Fibroblast of skin of back (primary cell): ENCODE results near the gene NTM.

Experiments used
- DNase-seq: peaks from one replicate; pipeline ENCODE4 v3.0.0-alpha.2; 2013

The NTM gene

DNA sequence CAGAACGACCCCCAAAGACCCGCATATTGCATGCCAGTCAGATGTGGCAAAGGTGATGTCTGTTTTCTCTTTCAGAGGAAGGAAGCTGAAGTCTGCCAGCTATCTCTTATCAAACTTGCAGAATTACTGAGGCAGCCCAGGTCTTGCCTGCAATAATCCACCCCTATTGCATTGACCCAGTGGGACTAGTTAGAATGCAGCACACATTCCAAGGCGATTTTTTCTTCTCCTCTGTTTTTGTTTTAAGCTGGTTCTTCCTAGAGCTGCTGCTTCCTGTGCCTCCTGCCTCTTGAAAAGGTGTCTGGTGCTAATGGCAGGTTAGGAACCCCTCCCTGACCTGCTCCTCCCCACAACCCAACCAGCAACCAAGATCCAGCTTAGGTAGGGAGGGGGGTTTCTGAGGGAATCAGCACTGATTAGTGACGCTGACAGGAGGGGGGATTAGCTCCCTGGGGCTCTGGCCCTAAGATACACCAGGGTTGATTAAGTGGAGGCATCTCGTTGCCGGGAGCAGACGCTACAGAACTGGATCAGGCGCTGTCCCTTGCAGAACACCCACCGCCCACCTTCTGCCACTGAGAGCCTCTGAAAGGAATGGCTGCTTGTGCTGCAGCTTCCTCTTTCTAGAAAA is 2.8 kb downstream of the NTM start:
- DNase-seq = no peak

DNA sequence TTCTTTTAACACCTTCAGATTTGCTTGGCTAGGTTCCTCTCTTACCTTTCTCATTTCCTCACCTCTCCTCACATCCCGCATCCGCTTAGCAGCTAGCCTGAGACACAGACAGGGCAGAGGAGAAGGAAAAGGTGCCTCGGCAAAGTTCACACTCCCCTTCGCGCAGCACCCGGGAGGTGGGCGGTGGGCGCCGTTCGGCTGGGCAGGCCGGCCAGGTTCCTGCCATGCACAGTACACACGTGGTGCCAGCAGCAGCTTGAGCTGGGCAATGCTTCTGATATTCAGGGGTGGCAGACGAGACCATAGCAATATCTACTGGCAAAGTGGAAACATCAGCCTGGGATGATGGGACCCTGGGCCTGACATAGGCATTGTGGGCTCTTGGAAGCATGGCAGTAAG is 3.3 kb downstream of the NTM start:
- no peak for DNase-seq

DNA sequence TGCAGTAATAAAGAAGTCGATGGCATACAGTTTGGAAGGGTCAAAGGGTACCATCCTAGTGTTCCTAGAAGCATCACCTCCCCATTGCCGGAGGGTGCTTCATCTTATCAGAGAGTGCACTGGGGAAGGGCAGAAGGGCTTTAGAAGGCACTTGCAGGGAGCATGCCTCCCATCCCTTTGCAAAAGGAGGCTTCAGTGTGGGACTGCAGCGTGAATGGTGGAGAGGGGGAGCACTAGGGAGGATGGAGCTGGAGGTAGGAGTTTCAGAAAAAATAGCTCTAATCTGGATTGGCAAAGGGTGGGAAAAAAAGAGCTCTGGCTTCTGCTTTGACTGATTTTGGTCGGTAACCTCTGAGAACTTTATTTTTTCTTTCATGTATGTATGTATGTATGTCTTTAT is 5.0 kb downstream of the NTM start:
- no peak for DNase-seq

DNA sequence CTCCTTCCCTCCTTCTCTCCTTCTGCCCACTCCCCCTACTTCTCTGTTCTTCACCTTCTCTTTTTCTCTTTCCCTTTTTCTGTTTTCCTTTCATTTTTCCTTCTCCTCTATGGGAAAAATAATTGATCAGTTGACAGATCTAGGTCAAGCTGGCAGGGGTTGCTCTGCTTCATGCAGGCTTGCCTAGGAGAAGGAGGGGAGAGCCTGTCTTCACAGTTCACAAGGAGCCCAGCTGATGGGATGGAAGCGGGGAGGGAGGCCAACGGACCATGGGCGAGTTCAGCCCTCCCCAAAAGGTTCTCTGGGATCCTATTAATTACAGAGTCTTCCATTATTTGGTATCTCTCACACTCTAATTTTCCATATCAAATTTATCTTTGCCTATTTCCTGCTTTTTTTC is 5.5 kb downstream of the NTM start:
- no peak for DNase-seq

DNA sequence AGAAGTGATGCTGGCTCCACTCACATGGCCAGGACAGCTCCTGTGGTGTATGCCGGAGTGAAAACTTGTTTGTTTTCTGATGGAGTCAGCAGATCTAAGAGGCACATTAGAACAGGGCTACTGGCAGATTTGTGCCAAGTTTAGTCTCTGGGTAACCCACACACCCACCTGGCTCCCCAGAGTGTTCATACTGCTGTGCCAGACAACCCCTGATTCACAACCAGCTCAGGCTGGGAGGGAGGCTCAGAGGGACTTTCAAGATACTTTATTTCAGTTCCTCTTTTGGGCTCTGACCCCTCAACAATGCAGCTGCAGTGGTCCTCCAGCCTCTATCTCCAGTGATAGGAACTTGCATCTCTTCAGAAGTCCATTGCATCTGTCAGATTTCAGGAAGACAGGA is 8.5 kb downstream of the NTM start:
- no peak for DNase-seq

DNA sequence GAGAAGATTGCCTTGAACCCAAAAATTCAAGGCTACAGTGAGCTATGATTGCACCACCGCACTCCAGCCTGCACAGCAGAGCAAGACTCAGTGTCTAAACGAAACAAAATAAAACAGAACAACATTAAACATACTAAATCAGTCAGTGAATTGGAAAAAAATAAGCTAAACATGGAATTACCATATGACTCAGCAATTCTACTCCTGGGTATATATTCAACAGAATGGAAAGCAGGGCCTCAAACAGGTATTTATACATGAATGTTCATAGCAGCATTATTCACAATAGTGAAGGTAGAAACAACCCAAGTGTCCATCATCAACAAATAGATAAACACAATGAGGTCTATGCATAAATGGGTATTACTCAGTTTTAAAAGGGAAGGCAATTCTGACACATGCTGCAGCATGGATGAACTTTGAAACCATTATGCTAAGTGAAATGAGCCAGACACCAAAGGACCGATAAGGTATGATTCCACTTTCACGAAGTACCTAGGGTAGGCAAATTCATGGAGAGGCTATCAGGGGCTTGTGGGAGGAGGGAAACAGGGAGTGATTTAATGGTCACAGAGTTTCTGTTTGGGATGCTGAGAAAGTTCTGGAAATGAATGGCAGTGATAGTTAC is 15.5 kb downstream of the NTM start:
- no peak for DNase-seq

DNA sequence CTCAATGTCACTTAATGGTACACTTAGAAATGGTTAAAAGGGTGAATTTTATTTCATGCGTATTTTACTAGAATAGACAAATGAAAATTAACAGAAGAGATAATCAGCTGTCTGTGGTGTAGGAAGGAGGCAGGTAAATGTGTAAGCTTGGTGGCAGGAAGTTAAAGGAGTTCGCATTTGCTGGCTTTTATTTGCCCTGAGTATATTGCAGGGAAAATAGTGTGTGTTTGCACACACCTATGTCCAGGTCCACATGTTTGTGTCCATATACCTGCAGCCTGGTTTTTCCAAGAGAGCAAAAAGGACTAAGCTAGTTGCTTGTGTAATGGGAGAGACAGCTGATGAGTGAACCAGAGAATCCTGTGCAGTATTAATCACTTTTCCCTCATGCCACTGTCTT is 16.0 kb downstream of the NTM start:
- DNase-seq = no peak

DNA sequence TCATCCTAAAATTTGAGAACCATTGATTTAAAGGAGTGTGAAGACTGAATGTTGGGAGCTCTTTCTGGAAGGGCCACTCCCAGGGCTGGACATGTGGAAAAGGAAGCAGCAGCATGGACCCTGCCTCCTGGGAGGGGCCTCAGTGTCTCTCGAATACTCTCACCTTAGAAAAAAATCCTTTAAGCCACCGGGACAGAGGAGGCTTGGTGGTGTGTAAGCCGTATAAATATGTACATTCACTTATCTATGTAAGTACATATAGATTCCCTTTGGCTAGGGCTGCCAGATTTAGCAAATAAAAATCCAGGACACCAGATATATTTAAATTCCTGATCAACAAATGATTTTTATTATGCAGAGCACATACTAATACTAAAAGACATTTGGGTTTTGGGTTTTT is 17.6 kb downstream of the NTM start:
- no peak for DNase-seq

DNA sequence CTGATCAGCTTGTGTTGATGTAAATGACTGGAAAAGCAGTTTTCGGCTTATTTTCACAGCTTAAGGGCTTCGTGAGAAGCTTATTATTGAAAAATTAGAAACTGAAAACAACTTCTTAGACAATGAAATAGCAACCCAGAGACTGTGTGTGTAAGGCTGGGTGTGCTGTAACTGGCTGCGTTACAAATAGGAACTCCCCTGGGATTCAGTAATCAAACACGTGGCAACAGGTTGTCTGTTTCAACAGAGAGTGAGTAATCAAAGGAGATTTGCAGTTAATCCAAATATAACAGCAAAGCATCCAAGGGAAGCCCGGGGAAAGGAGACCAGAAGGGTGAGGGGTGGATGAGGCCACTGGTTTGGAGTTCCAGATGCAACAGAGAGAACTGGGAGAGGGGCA is 19.2 kb downstream of the NTM start:
- DNase-seq = peak; percentile 8

DNA sequence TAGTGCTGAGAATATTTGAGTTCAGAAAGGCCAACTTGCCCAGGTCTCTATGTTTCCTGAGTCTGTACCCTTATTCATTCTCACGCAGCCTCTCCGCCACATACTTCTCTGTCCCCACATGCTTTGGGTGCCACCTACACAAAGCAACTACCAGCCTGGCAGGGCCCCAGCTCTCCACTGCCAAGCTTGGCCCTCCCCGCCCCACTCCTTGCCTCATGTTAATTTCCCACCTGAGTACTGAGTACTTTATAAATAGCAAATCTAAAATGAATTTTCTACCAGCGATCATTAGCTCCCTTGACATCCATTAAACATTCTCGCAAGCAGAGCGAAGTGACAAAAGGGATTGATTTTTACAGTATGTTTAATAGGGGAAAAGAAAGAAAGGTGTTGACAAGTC is 20.8 kb downstream of the NTM start:
- DNase-seq = no peak

DNA sequence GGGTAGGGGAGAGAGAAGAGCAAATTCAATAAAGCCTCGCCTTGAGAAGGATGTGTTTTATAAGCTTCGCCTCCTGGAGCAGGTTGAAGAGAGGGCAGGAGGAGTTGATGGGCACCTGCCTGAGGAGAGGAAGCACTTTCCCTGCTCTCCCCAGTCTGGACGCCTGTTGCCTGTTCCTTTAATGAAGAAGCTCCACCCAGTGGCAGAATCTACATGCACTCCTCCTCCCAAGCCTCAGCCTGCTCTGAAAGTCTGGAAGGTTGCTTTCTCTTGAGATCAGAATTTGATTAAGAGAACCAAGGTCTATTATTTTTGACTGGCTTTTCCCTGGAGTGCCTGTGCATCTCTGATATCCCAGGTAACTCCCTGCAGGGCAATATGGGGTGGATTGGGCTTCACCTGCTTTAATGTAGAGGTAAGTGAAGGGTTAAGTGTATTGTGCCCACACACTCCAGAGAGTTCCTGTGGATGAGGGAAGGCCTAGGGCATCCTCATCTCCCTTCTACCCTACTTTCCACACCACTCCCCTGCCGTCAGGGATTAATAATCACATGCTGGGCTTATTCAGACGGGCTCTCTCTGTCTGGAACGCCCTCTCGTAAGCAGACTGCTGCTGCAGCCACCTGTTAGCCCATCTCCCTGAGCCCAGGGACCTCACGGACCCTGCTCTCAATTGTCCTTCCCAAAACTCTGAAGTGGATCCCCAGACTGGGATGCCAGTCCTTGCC is 22.3 kb downstream of the NTM start:
- peak; percentile 29 for DNase-seq

DNA sequence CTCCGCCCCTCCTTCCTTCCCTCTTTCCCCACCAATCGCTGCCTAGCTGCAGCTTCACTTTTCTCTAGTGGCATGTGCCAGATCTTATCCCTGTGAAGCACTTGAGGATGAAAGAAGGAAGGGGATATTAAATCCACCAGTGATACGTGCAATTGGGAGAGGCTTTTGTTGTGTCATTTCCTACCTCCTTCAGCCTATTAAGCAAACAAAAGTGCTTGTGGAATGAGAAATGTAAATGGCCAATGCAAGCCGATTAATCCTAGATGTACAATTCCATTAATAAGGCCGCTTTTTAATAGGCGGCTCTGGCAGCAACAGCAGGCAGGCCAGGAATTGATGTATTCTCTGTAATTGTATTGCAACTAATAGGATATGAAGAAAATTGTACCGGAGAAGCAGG is 23.3 kb downstream of the NTM start:
- DNase-seq = no peak

DNA sequence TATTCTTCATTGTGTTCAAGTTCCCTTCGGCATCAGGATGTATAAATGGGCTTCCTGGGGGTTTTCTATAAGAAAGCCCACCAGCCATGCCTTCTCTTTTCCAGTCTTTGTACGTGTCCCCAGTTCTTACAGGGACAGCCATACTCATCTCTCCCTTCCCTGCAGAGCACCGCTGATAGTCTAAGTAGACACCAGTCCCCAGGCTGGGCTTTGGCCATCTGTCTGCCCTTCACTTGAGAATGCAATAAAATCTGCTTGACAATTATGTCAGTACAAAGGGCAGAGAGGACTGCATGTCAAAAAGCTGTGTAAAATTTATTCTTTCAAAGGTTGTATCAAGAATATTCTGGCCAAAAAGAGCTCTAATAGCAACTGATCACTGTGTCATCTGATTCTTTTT is 27.3 kb downstream of the NTM start:
- no peak for DNase-seq

DNA sequence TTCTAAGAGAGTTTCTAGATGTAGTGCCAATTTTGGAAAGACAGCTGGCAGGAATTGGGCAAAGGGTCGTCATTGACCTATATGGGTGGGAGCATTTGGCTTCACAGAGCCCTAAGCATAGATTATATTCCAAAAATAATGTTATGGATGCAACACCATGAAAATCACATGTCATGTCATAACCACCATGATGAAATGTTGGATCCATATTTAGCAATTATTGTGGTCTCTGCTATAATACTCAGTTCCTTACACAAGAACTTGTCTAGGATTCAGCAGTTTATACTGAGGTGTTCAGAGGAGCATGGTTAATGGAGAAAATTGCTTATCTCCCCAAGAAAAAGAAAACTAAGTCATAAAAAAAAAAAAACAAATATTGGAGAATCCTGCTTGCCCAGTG is 31.6 kb downstream of the NTM start:
- no peak for DNase-seq

DNA sequence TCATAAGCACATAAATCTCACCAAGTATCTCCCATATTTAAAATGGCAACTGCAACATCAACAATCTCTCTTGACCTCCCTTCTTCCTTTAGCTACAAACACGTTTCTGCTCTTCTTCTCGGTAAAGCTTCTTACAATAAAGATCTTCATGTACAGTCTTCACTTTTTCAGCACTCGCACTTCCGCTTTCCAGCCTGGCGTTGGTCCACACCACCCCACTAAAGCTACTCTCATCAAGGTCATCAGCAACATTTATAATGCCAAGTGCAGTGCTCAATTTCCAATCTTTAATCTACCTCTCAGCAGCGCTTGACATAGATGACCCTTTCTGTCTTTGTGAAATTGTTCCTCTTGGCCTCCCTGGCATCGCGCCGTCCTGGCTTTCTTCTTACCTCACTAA is 33.6 kb downstream of the NTM start:
- no peak for DNase-seq

DNA sequence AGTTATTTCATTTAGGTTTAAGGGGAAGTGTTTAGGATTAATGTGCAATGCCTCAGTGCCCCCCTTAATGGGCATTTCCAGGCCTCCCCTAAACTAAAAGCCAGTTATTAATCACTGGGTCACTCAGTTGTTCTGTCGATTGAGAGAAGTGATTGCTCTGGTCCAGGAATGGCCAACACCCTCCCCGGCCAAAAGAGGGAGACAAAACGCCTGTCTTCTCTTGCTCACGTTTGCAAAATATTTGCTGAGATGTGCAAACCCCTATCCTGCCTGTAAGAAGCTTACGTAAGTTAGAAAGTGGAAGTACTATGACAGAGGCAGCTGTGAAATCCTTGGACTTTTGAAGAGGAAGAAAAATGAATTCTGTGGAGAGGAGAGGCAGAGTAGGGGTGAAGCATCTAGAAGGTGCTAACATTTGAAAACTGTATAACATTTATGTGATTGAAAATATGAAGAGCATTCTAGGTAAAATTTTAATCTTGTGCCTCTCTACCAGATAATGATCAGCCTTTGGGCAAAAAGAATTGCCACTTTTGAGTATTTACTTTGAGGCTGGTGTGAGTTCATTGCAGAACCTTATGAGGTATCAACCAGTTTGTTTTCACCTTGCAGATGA is 37.7 kb downstream of the NTM start:
- peak; percentile 49 for DNase-seq

DNA sequence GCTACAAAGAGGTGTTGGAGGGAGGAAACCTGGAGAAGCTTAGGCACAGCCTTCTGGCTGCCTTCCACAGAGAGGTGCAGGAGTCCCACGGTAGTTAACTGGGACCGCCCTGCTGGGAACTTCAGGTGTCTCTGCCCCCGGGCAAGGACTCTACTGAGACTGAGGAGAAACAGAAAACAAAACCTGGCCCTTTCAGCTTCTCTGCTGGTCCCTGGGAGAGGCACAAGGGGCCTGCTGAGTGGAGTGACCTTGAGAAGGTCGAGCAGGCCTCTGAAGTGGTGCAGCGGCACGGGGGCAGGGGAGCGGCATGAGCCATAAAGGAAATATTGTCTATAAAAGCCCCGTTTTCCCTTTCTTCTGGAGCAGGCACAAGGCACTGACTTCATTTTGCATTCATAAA is 38.9 kb downstream of the NTM start:
- no peak for DNase-seq

DNA sequence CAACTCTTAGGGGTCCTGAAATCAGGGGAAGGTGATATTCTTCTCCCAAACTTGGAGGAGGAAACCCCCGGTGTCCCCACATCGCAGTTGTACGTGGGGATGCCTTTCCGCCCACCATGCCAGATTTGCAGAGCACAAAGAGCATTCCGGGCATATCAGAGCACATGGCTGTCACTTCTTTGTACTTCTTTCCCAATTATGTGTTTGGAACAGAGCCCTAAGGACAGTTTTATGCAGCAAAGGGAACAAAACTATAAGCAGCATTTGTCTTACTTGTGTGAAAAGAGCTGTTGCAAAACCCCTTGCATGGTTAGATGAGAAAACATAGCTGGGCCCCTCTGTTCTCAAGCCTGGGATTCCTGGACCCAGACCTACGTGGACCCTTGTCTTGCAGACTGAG is 41.2 kb downstream of the NTM start:
- no peak for DNase-seq

DNA sequence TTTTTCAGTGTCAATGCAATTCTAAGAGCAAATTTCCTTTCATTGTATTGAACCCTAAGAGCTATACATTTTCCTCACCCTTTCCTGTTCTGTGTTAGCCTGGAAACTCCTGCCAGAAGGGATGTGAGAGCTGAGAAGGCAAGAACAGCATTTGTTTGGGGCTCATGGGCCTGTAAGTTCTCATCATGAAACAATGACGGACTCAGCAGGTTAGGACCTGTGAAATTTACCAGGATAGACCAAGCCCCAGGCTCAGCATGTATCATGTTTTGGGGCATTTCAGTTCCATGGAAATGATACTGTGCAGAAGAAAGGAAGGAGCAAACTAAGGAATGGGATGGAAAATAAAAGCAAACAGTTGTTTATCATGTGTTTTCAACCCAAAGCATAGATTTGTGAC is 41.6 kb downstream of the NTM start:
- DNase-seq = no peak

DNA sequence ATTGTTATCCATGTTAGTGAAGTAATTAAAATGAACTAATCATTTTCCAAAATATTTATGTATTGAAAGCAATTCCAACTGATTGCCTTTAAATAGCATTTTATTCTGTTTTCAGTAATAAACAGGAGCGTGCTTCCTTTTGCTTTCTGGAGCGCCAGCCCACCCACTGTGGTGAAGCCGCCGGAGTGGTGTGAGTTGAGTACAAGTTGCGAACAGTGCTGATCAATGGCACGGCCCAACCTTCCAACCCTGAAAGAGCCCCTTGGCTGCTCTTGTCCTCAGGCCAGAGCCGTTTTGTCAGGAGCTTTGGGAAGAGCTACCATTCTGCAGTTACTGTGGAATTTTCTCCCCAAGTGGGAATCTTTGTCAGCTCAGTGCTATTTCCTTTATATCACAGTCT is 42.8 kb downstream of the NTM start:
- no peak for DNase-seq

DNA sequence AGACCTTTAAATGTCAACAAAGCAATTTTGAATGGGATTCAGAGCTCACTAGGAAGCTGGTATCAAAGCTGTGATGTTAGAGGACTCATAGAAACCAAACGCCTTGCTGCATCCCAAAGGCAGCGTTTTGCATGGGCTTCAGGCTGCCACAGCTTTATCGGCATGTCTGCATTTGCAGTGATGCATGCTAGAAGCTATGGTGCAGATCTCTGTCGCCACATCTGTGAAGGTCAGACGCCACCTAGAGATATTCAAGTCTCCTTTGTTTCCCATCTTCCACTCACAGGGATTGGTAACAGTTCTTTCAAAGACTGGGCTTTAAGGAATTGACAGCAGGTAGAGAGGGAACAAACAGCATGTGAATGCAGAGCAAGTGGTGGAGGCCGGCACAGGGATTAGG is 47.8 kb downstream of the NTM start:
- no peak for DNase-seq

DNA sequence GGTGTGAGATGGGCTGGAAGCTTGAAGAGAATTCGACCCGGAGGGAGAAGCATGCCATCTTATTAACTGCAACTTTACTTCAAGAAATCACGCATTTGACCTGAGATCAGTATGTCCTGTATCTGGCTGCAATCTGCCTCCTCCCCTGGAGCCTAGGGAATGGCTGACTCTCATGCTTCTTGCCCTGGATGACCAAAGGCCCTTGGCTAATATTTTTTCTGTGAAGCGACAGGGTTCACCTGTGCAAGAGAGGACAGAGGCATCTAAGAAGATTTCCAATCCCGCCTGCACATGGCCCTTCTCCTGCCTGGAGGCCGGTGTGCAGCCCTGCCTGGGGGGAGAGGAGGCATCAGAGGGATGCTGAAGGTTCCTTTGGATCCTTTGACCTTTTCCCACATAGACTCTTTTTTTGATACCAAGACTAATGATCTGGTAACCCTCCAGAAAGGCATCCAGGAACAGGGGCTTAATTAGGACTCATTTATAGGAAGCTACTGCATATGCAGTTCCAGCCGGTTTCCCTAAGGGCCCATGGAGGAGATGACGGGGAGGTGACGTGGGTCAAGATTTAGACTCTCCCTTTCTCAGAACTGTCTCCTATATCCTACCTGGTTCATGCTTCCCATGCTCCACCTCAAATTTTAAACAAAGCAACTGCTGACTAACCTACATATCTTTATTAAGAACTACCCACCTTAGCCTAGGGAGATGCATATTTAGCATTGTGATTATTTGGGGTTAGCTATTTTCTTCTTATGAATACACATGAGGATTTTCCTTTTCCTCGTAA is 50.8 kb downstream of the NTM start:
- DNase-seq = no peak

DNA sequence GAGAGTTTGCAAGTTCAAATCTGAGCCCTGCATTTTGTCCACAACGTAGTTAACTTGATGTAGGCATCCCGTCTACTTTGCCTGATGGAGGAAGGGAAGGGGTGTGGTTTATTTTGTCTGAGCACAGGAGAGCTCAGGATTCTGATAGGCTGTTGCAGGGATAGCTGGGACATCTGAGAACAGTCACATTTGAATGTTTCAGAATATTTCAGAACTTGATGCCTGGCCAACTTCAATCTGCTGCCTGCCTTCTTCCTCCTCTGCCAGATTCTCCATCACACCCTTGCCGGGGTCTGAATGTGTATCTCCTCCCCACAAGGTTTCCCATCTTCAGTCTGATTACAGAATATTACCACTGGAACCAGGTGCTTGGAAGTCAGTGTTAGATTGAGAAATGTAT is 51.6 kb downstream of the NTM start:
- DNase-seq = no peak
